ENCODE data around the gene B3GNT3. TPM values are rescaled to one million over a fixed set of nuclear protein-coding genes. Genes with fewer than 3 reads are reported as not detected.
A peak's percentile ranks its signal among the peaks of the same experiment; 100 is the strongest.

B3GNT3 gene
- total and polyA plus RNA-seq, 9 of the 15 experiments (the other 6 are each of a cell fraction or from before 2014, with no cell fraction given): 0.06 to 0.11 (median 0.07) TPM; not detected in 6

GRCh38 chr19:17859533-17860330, 64.8 kb downstream of the B3GNT3 start, which contains the start of gene RPL18A (continued):
- TF ChIP-seq PBX2 (CRISPR knock-in tag; IDR thresholded peaks at IDR 0.05; ENCODE audit: low read depth) (peak; percentile 90), PBX2 (tag; conservative IDR thresholded peaks at IDR 0.05; ENCODE audit: low read depth) (peak; percentile 99), ZBTB2 (IDR thresholded peaks at IDR 0.05) (no peak), KLF6 (CRISPR knock-in tag; IDR thresholded peaks at IDR 0.05; ENCODE audit: borderline replicate concordance) (no peak), HDAC8 (tag; IDR thresholded peaks at IDR 0.05) (no peak), U2AF1 (optimal IDR thresholded peaks at IDR 0.05; ENCODE audit: low read depth, low read length) (no peak), RBM22 (IDR thresholded peaks at IDR 0.05; ENCODE audit: low read depth, low read length, poor library complexity, severe bottlenecking) (peak; percentile 85), POLR2G (IDR thresholded peaks at IDR 0.05; ENCODE audit: low read depth, low read length) (peak; percentile 100), ERF (CRISPR knock-in tag; IDR thresholded peaks at IDR 0.05) (0 out of 2 replicates have a peak, but pooled peaks have one; percentile 30), ZNF197 (CRISPR knock-in tag; IDR thresholded peaks at IDR 0.05; ENCODE audit: low read depth) (peak; percentile 83; the same call in 1 of the 2 replicates), NUFIP1 (IDR thresholded peaks at IDR 0.05; ENCODE audit: partially characterized antibody) (no peak), MTA1 (IDR thresholded peaks at IDR 0.05; ENCODE audit: borderline replicate concordance) (no peak), ZBTB33 (CRISPR knock-in tag; IDR thresholded peaks at IDR 0.05) (peak; percentile 49), THRA (IDR thresholded peaks at IDR 0.05) (no peak), SLC30A9 (CRISPR knock-in tag; IDR thresholded peaks at IDR 0.05) (no peak), ZFP91 (CRISPR knock-in tag; IDR thresholded peaks at IDR 0.05) (no peak), RCOR1 (IDR thresholded peaks at IDR 0.05; ENCODE audit: borderline replicate concordance in 1 of 2, low read depth in 2 of 2, low read length in 2 of 2) (peak in 1 of 2 experiments; percentile 54; a peak in 1 of 4 replicates), ZNF239 (CRISPR knock-in tag; IDR thresholded peaks at IDR 0.05) (no peak)

All from K562 (cell line).